Measurements from ENCODE around the gene UBE2D1. TPM values are rescaled to one million over a fixed set of nuclear protein-coding genes. Genes with fewer than 3 reads are reported as not detected.

UBE2D1 gene
- total RNA-seq, 1 experiment from 2014 or later = 24.6 TPM

GRCh38 chr10:58305821-58306220 is 29.0 kb upstream of the UBE2D1 start:
- ATAC-seq = no peak
- H3K27ac Mint-ChIP-seq = no peak overlapping the region
- no peaks in the 10 kb centered on the region for H3K36me3 Mint-ChIP-seq
- DNase-seq (ENCODE audit: low spot score) = no peak
- H3K4me3 Mint-ChIP-seq = no peak overlapping the region
- peaks cover 8% of the 10 kb centered on the region for H3K4me1 Mint-ChIP-seq
- no peak for TF ChIP-seq FOXP4 (CRISPR knock-in tag; IDR thresholded peaks at IDR 0.05)
- TF ChIP-seq RORB (CRISPR knock-in tag; IDR thresholded peaks at IDR 0.05) = no peak
- no peak for TF ChIP-seq ZNF121 (CRISPR knock-in tag; IDR thresholded peaks at IDR 0.05)
- TF ChIP-seq KAT7 (CRISPR knock-in tag; IDR thresholded peaks at IDR 0.05; ENCODE audit: borderline replicate concordance) = no peak
- TF ChIP-seq ZNF512 (CRISPR knock-in tag; IDR thresholded peaks at IDR 0.05; ENCODE audit: borderline replicate concordance) = no peak
- ChIA-PET CTCF (no interaction called here), POLR2A (no interaction called here)
- no peaks in the 10 kb centered on the region for H3K27me3 Mint-ChIP-seq (ENCODE audit: low read depth)
- H3K9me3 Mint-ChIP-seq = no peaks in the 10 kb centered on the region

GRCh38 chr10:58307676-58308075 is 27.1 kb upstream of the UBE2D1 start:
- Mint-ChIP-seq H3K36me3 (no peaks in the 10 kb centered on the region), H3K9me3 (no peaks in the 10 kb centered on the region), H3K27ac (no peak overlapping the region), H3K4me1 (peaks cover 8% of the 10 kb centered on the region), H3K27me3 (ENCODE audit: low read depth) (no peaks in the 10 kb centered on the region), H3K4me3 (no peak overlapping the region)
- DNase-seq (ENCODE audit: low spot score) = no peak
- CTCF ChIA-PET = interaction anchor here (0.6 to 0.9 kb wide), 2 partner anchors 34 to 77 kb away, joined by 3 to 4 read pairs; partner anchors contain the start of gene TFAM
- POLR2A ChIA-PET = no interaction called here
- ATAC-seq = no peak
- TF ChIP-seq IRF1 (CRISPR knock-in tag; IDR thresholded peaks at IDR 0.05) = no peak
- 0 out of 2 replicates have a peak, but pooled peaks have one; percentile 8 for TF ChIP-seq ZNF121 (CRISPR knock-in tag; IDR thresholded peaks at IDR 0.05)
- no peak for TF ChIP-seq GRHL2 (CRISPR knock-in tag; IDR thresholded peaks at IDR 0.05; ENCODE audit: insufficient replicate concordance, severe bottlenecking)
- TF ChIP-seq E2F4 (CRISPR knock-in tag; IDR thresholded peaks at IDR 0.05; ENCODE audit: borderline replicate concordance, low read depth) = no peak
- TF ChIP-seq KAT7 (CRISPR knock-in tag; IDR thresholded peaks at IDR 0.05; ENCODE audit: borderline replicate concordance) = no peak

GRCh38 chr10:58311026-58311425 is 23.8 kb upstream of the UBE2D1 start:
- no peak for DNase-seq (ENCODE audit: low spot score)
- Mint-ChIP-seq H3K4me3 (no peak overlapping the region), H3K27ac (no peak overlapping the region), H3K9me3 (no peaks in the 10 kb centered on the region), H3K27me3 (ENCODE audit: low read depth) (no peaks in the 10 kb centered on the region), H3K36me3 (no peaks in the 10 kb centered on the region), H3K4me1 (no peaks in the 10 kb centered on the region)
- TF ChIP-seq E2F5 (CRISPR knock-in tag; IDR thresholded peaks at IDR 0.05) (no peak), SMAD3 (CRISPR knock-in tag; IDR thresholded peaks at IDR 0.05; ENCODE audit: borderline replicate concordance) (no peak)
- CTCF ChIA-PET = interaction anchor here (0.9 kb wide), 1 partner anchor 11 kb away, joined by 5 read pairs; no protein-coding TSS in a partner anchor
- ATAC-seq = no peak
- POLR2A ChIA-PET = no interaction called here

- H3K36me3 Mint-ChIP-seq = no peaks in the 10 kb centered on the region
- ChIA-PET CTCF (no interaction called here), POLR2A (no interaction called here)
- H3K4me3 Mint-ChIP-seq = no peak overlapping the region
- H3K9me3 Mint-ChIP-seq = no peaks in the 10 kb centered on the region
- H3K4me1 Mint-ChIP-seq = no peaks in the 10 kb centered on the region
- ATAC-seq (no peak), DNase-seq (ENCODE audit: low spot score) (no peak)
- H3K27me3 Mint-ChIP-seq (ENCODE audit: low read depth) = no peaks in the 10 kb centered on the region; the same call in 1 of the 2 replicates
- H3K27ac Mint-ChIP-seq = no peak overlapping the region
- TF ChIP-seq FOXP4 (CRISPR knock-in tag; IDR thresholded peaks at IDR 0.05) = no peak
- TF ChIP-seq FOXJ3 (CRISPR knock-in tag; IDR thresholded peaks at IDR 0.05; ENCODE audit: borderline replicate concordance) = no peak
- no peak for TF ChIP-seq TP53 (CRISPR knock-in tag; IDR thresholded peaks at IDR 0.05)
- TF ChIP-seq FOXP1 (CRISPR knock-in tag; IDR thresholded peaks at IDR 0.05; ENCODE audit: borderline replicate concordance) = no peak
- TF ChIP-seq CREB1 (CRISPR knock-in tag; IDR thresholded peaks at IDR 0.05) = no peak
- no peak for TF ChIP-seq CTCF (IDR thresholded peaks at IDR 0.05)
- no peak for TF ChIP-seq GTF2I (CRISPR knock-in tag; conservative IDR thresholded peaks at IDR 0.05)
- no peak for TF ChIP-seq ZNF671 (CRISPR knock-in tag; IDR thresholded peaks at IDR 0.05)
- no peak for TF ChIP-seq SMAD3 (CRISPR knock-in tag; IDR thresholded peaks at IDR 0.05; ENCODE audit: borderline replicate concordance)
- no peak for TF ChIP-seq JAZF1 (CRISPR knock-in tag; IDR thresholded peaks at IDR 0.05)
Measured at GRCh38 chr10:58316874-58317273, 17.9 kb upstream of the UBE2D1 start.
